Measurements from ENCODE around the gene SDHB. TPM values are rescaled to one million over a fixed set of nuclear protein-coding genes. Genes with fewer than 3 reads are reported as not detected.
A peak's percentile ranks its signal among the peaks of the same experiment; 100 is the strongest.

The SDHB gene
- total and polyA plus RNA-seq, 2 of the 13 experiments (the other 11 are each of a cell fraction or from before 2014, with no cell fraction given): 136 to 142 TPM

- TF ChIP-seq EHMT2 (IDR thresholded peaks at IDR 0.05; ENCODE audit: borderline replicate concordance, low read depth, low read length): no peak
- no peak for TF ChIP-seq ARNT2 (CRISPR knock-in tag; IDR thresholded peaks at IDR 0.05; ENCODE audit: low read depth)
- TF ChIP-seq CENPX (CRISPR knock-in tag; IDR thresholded peaks at IDR 0.05): no peak
- TF ChIP-seq ZNF143 (CRISPR knock-in tag; IDR thresholded peaks at IDR 0.05): peak; percentile 92
- no peak for TF ChIP-seq ZNF468 (CRISPR knock-in tag; IDR thresholded peaks at IDR 0.05)
- TF ChIP-seq ZBTB7B (CRISPR knock-in tag; IDR thresholded peaks at IDR 0.05): no peak
- TF ChIP-seq, protein P1, sequence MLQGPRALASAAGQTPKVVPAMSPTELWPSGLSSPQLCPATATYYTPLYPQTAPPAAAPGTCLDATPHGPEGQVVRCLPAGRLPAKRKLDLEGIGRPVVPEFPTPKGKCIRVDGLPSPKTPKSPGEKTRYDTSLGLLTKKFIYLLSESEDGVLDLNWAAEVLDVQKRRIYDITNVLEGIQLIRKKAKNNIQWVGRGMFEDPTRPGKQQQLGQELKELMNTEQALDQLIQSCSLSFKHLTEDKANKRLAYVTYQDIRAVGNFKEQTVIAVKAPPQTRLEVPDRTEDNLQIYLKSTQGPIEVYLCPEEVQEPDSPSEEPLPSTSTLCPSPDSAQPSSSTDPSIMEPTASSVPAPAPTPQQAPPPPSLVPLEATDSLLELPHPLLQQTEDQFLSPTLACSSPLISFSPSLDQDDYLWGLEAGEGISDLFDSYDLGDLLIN (CRISPR knock-in tag; IDR thresholded peaks at IDR 0.05; ENCODE audit: borderline replicate concordance): no peak
- TF ChIP-seq, protein P2, sequence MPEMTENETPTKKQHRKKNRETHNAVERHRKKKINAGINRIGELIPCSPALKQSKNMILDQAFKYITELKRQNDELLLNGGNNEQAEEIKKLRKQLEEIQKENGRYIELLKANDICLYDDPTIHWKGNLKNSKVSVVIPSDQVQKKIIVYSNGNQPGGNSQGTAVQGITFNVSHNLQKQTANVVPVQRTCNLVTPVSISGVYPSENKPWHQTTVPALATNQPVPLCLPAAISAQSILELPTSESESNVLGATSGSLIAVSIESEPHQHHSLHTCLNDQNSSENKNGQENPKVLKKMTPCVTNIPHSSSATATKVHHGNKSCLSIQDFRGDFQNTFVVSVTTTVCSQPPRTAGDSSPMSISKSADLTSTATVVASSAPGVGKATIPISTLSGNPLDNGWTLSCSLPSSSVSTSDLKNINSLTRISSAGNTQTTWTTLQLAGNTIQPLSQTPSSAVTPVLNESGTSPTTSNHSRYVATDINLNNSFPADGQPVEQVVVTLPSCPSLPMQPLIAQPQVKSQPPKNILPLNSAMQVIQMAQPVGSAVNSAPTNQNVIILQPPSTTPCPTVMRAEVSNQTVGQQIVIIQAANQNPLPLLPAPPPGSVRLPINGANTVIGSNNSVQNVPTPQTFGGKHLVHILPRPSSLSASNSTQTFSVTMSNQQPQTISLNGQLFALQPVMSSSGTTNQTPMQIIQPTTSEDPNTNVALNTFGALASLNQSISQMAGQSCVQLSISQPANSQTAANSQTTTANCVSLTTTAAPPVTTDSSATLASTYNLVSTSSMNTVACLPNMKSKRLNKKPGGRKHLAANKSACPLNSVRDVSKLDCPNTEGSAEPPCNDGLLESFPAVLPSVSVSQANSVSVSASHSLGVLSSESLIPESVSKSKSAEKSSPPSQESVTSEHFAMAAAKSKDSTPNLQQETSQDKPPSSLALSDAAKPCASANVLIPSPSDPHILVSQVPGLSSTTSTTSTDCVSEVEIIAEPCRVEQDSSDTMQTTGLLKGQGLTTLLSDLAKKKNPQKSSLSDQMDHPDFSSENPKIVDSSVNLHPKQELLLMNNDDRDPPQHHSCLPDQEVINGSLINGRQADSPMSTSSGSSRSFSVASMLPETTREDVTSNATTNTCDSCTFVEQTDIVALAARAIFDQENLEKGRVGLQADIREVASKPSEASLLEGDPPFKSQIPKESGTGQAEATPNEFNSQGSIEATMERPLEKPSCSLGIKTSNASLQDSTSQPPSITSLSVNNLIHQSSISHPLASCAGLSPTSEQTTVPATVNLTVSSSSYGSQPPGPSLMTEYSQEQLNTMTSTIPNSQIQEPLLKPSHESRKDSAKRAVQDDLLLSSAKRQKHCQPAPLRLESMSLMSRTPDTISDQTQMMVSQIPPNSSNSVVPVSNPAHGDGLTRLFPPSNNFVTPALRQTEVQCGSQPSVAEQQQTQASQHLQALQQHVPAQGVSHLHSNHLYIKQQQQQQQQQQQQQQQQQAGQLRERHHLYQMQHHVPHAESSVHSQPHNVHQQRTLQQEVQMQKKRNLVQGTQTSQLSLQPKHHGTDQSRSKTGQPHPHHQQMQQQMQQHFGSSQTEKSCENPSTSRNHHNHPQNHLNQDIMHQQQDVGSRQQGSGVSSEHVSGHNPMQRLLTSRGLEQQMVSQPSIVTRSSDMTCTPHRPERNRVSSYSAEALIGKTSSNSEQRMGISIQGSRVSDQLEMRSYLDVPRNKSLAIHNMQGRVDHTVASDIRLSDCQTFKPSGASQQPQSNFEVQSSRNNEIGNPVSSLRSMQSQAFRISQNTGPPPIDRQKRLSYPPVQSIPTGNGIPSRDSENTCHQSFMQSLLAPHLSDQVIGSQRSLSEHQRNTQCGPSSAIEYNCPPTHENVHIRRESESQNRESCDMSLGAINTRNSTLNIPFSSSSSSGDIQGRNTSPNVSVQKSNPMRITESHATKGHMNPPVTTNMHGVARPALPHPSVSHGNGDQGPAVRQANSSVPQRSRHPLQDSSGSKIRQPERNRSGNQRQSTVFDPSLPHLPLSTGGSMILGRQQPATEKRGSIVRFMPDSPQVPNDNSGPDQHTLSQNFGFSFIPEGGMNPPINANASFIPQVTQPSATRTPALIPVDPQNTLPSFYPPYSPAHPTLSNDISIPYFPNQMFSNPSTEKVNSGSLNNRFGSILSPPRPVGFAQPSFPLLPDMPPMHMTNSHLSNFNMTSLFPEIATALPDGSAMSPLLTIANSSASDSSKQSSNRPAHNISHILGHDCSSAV (CRISPR knock-in tag; IDR thresholded peaks at IDR 0.05; ENCODE audit: borderline replicate concordance): no peak
- peak; percentile 66; the same call in 1 of the 2 replicates for TF ChIP-seq ZNF788 (CRISPR knock-in tag; IDR thresholded peaks at IDR 0.05; ENCODE audit: borderline replicate concordance)
- no peak for TF ChIP-seq SIN3A (IDR thresholded peaks at IDR 0.05; ENCODE audit: borderline replicate concordance, low read depth, low read length)
- TF ChIP-seq ZKSCAN8 (CRISPR knock-in tag; IDR thresholded peaks at IDR 0.05; ENCODE audit: borderline replicate concordance): no peak
- TF ChIP-seq ZNF382 (CRISPR knock-in tag; IDR thresholded peaks at IDR 0.05; ENCODE audit: borderline replicate concordance): no peak
- TF ChIP-seq, protein P3, sequence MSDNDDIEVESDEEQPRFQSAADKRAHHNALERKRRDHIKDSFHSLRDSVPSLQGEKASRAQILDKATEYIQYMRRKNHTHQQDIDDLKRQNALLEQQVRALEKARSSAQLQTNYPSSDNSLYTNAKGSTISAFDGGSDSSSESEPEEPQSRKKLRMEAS (IDR thresholded peaks at IDR 0.05): 0 out of 2 replicates have a peak, but pooled peaks have one; percentile 44
- no peak for TF ChIP-seq RAD51 (IDR thresholded peaks at IDR 0.05; ENCODE audit: borderline replicate concordance)
- TF ChIP-seq, protein P4, sequence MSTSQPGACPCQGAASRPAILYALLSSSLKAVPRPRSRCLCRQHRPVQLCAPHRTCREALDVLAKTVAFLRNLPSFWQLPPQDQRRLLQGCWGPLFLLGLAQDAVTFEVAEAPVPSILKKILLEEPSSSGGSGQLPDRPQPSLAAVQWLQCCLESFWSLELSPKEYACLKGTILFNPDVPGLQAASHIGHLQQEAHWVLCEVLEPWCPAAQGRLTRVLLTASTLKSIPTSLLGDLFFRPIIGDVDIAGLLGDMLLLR (CRISPR knock-in tag; IDR thresholded peaks at IDR 0.05): 0 out of 2 replicates have a peak, but pooled peaks have one; percentile 37
- no peak for TF ChIP-seq HES4 (CRISPR knock-in tag; IDR thresholded peaks at IDR 0.05; ENCODE audit: borderline replicate concordance)
- no peak for TF ChIP-seq ZNF557 (CRISPR knock-in tag; IDR thresholded peaks at IDR 0.05)
- TF ChIP-seq ZNF747 (CRISPR knock-in tag; IDR thresholded peaks at IDR 0.05; ENCODE audit: borderline replicate concordance): no peak
These were observed 42.2 kb downstream of the SDHB start, which contains the start of gene ATP13A2 (continued) for GRCh38 chr1:17011439-17012307.

Measured in HepG2 (cell line).